Dendritic cell treated with granulocyte-macrophage colony-stimulating factor and Interleukin-4, amounts not matched to agents 40 ng/mL and 50 ng/mL, for 4 days (primary cell): ENCODE results near the gene NUP50.

Experiments used
- H3K27ac Mint-ChIP-seq: one replicate; pipeline ENCODE4 v1.8.0; 2022; ENCODE audit warnings: mild to moderate bottlenecking, mixed read lengths
- H3K27me3 Mint-ChIP-seq: one replicate; pipeline ENCODE4 v1.8.0; 2022; ENCODE audit warnings: mild to moderate bottlenecking, mixed read lengths
- H3K36me3 Mint-ChIP-seq: one replicate; pipeline ENCODE4 v1.8.0; 2022; ENCODE audit warnings: low read depth, mixed read lengths
- H3K4me1 Mint-ChIP-seq: one replicate; pipeline ENCODE4 v1.8.0; 2022; ENCODE audit warnings: low read depth, mixed read lengths
- H3K4me3 Mint-ChIP-seq: one replicate; pipeline ENCODE4 v1.8.0; 2022; ENCODE audit warnings: mild to moderate bottlenecking, moderate library complexity, mixed read lengths
- H3K9me3 Mint-ChIP-seq: one replicate; pipeline ENCODE4 v1.8.0; 2022; ENCODE audit warnings: mixed read lengths
- intact Hi-C: fragments of 100-400 bp; cut with micrococcal nuclease; formaldehyde crosslinking; loops from one replicate; pipeline ENCODE4 v1.15.0; 2022

The NUP50 gene

GRCh38 chr22:45212992-45213751 lies 49.4 kb downstream of the NUP50 start:
- intact Hi-C loops = loop anchor here (2.0 kb wide), 2 partner anchors 14 to 22 kb away; no protein-coding TSS in a partner anchor
- H3K27ac Mint-ChIP-seq = peak overlapping the region; percentile 92
- H3K36me3 Mint-ChIP-seq = peaks cover 74% of the 10 kb centered on the region

GRCh38 chr22:45216133-45217003 lies 52.6 kb downstream of the NUP50 start:
- no peak overlapping the region for H3K4me3 Mint-ChIP-seq
- H3K4me1 Mint-ChIP-seq = peaks cover 84% of the 10 kb centered on the region
- no peaks in the 10 kb centered on the region for H3K9me3 Mint-ChIP-seq
- H3K27me3 Mint-ChIP-seq = no peaks in the 10 kb centered on the region
- H3K36me3 Mint-ChIP-seq = peaks cover 59% of the 10 kb centered on the region
- intact Hi-C loops = no loop called here
- peak overlapping the region; percentile 76 for H3K27ac Mint-ChIP-seq

More at GRCh38 chr22:45212992-45213751, 49.4 kb downstream of the NUP50 start:
- H3K4me1 Mint-ChIP-seq = peaks cover 85% of the 10 kb centered on the region
- H3K9me3 Mint-ChIP-seq = no peaks in the 10 kb centered on the region
- H3K27me3 Mint-ChIP-seq = no peaks in the 10 kb centered on the region
- peak overlapping the region; percentile 66 for H3K4me3 Mint-ChIP-seq

- no peak overlapping the region for H3K27ac Mint-ChIP-seq
- peaks cover 51% of the 10 kb centered on the region for H3K36me3 Mint-ChIP-seq
- H3K4me3 Mint-ChIP-seq = no peak overlapping the region
- H3K4me1 Mint-ChIP-seq = peaks cover 76% of the 10 kb centered on the region
- intact Hi-C loops = no loop called here
- H3K27me3 Mint-ChIP-seq = no peaks in the 10 kb centered on the region
- H3K9me3 Mint-ChIP-seq = no peaks in the 10 kb centered on the region
Measured at GRCh38 chr22:45217345-45217744, 53.6 kb downstream of the NUP50 start.

- H3K36me3 Mint-ChIP-seq = peaks cover 51% of the 10 kb centered on the region
- H3K9me3 Mint-ChIP-seq = no peaks in the 10 kb centered on the region
- no peak overlapping the region for H3K27ac Mint-ChIP-seq
- peaks cover 76% of the 10 kb centered on the region for H3K4me1 Mint-ChIP-seq
- no peak overlapping the region for H3K4me3 Mint-ChIP-seq
- H3K27me3 Mint-ChIP-seq = no peaks in the 10 kb centered on the region
- intact Hi-C loops = no loop called here
Measured at GRCh38 chr22:45217806-45218205, 54.1 kb downstream of the NUP50 start.

GRCh38 chr22:45218976-45219375 lies 55.3 kb downstream of the NUP50 start:
- no peak overlapping the region for H3K4me3 Mint-ChIP-seq
- peaks cover 76% of the 10 kb centered on the region for H3K4me1 Mint-ChIP-seq
- peak overlapping the region; percentile 53 for H3K27ac Mint-ChIP-seq
- intact Hi-C loops = no loop called here
- H3K9me3 Mint-ChIP-seq = no peaks in the 10 kb centered on the region
- H3K36me3 Mint-ChIP-seq = peaks cover 53% of the 10 kb centered on the region
- H3K27me3 Mint-ChIP-seq = no peaks in the 10 kb centered on the region

GRCh38 chr22:45221201-45221600 lies 57.5 kb downstream of the NUP50 start:
- Mint-ChIP-seq H3K4me1 (peaks cover 79% of the 10 kb centered on the region), H3K27ac (peak overlapping the region; percentile 76), H3K36me3 (peaks cover 55% of the 10 kb centered on the region), H3K4me3 (no peak overlapping the region), H3K27me3 (no peaks in the 10 kb centered on the region), H3K9me3 (no peaks in the 10 kb centered on the region)
- intact Hi-C loops = no loop called here

- no peaks in the 10 kb centered on the region for H3K9me3 Mint-ChIP-seq
- peaks cover 85% of the 10 kb centered on the region for H3K4me1 Mint-ChIP-seq
- intact Hi-C loops = no loop called here
- peaks cover 52% of the 10 kb centered on the region for H3K36me3 Mint-ChIP-seq
- H3K27ac Mint-ChIP-seq = peak overlapping the region; percentile 92
- H3K4me3 Mint-ChIP-seq = no peak overlapping the region
- H3K27me3 Mint-ChIP-seq = no peaks in the 10 kb centered on the region
Measured at GRCh38 chr22:45223304-45224117, 59.8 kb downstream of the NUP50 start.

GRCh38 chr22:45224331-45224730 lies 60.6 kb downstream of the NUP50 start:
- H3K36me3 Mint-ChIP-seq = peaks cover 55% of the 10 kb centered on the region
- H3K9me3 Mint-ChIP-seq = no peaks in the 10 kb centered on the region
- intact Hi-C loops = no loop called here
- no peaks in the 10 kb centered on the region for H3K27me3 Mint-ChIP-seq
- peaks cover 83% of the 10 kb centered on the region for H3K4me1 Mint-ChIP-seq
- H3K4me3 Mint-ChIP-seq = peak overlapping the region; percentile 52
- peak overlapping the region; percentile 92 for H3K27ac Mint-ChIP-seq

- Mint-ChIP-seq H3K4me1 (peaks cover 86% of the 10 kb centered on the region), H3K9me3 (no peaks in the 10 kb centered on the region), H3K4me3 (peak overlapping the region; percentile 30), H3K27me3 (no peaks in the 10 kb centered on the region), H3K27ac (peak overlapping the region; percentile 92), H3K36me3 (peaks cover 58% of the 10 kb centered on the region)
- intact Hi-C loops = no loop called here
Measured at GRCh38 chr22:45224988-45225731, 61.4 kb downstream of the NUP50 start.

- Mint-ChIP-seq H3K4me1 (peaks cover 89% of the 10 kb centered on the region), H3K36me3 (peaks cover 58% of the 10 kb centered on the region), H3K27me3 (no peaks in the 10 kb centered on the region), H3K4me3 (peak overlapping the region; percentile 30), H3K27ac (peak overlapping the region; percentile 92), H3K9me3 (no peaks in the 10 kb centered on the region)
- intact Hi-C loops = loop anchor here (2.0 kb wide), 1 partner anchor 13 kb away; no protein-coding TSS in a partner anchor
Measured at GRCh38 chr22:45225732-45226502, 62.2 kb downstream of the NUP50 start.

- Mint-ChIP-seq H3K4me3 (peak overlapping the region; percentile 30), H3K27me3 (no peaks in the 10 kb centered on the region), H3K36me3 (peaks cover 60% of the 10 kb centered on the region), H3K4me1 (peaks cover 92% of the 10 kb centered on the region), H3K27ac (peak overlapping the region; percentile 92), H3K9me3 (no peaks in the 10 kb centered on the region)
- intact Hi-C loops = loop anchor here (2.0 kb wide), 1 partner anchor 14 kb away; no protein-coding TSS in a partner anchor
Measured at GRCh38 chr22:45226503-45227186, 62.9 kb downstream of the NUP50 start.
